ENCODE data around the gene NEDD8.

DNA sequence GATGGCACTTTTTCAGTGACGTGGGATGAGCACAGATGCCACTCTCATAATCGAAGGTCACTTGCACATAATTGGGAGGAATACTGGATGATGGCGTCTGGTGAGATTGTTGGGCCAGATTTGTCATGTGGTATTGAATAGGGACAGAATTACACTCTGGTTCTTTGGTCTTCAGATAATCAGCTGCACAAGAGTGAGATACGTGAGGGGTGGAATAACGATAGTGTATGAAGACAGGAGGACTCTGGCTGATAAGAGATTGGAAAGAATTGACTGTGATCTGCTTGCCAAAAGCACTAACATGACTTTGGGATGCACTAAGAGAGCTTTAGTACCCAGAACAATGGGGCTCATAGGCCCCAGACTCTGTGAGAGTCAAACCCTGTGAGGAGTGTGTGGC lies 46.3 kb upstream of the NEDD8 start:
- TF ChIP-seq CTCF (IDR thresholded peaks at IDR 0.05; ENCODE audit: low read depth, low read length, poor library complexity, severe bottlenecking) (no peak), EZH2phosphoT487 (IDR thresholded peaks at IDR 0.05; ENCODE audit: borderline replicate concordance, low read length) (no peak)

Data from DOHH2 (cell line).